CD4-positive, alpha-beta T cell treated with Interleukin-6 at 100 ng/mL for 8 hours (primary cell): ENCODE data around the gene SLC41A3.

ENCODE experiments used
- DNase-seq: peaks from one replicate; pipeline ENCODE4 v3.0.0-alpha.2; 2020; ENCODE audit warnings: mixed read lengths, low spot score

The SLC41A3 gene

GRCh38 chr3:126083913-126084767 lies at the start of gene SLC41A3:
Gene SLC41A3 (minus strand): TSS chr3:126084124. CDS start chr3:126068219, 15,905 bp downstream.
- peak; percentile 79 for DNase-seq

GRCh38 chr3:126133606-126134005 lies 49.7 kb upstream of the SLC41A3 start:
- no peak for DNase-seq

DNA sequence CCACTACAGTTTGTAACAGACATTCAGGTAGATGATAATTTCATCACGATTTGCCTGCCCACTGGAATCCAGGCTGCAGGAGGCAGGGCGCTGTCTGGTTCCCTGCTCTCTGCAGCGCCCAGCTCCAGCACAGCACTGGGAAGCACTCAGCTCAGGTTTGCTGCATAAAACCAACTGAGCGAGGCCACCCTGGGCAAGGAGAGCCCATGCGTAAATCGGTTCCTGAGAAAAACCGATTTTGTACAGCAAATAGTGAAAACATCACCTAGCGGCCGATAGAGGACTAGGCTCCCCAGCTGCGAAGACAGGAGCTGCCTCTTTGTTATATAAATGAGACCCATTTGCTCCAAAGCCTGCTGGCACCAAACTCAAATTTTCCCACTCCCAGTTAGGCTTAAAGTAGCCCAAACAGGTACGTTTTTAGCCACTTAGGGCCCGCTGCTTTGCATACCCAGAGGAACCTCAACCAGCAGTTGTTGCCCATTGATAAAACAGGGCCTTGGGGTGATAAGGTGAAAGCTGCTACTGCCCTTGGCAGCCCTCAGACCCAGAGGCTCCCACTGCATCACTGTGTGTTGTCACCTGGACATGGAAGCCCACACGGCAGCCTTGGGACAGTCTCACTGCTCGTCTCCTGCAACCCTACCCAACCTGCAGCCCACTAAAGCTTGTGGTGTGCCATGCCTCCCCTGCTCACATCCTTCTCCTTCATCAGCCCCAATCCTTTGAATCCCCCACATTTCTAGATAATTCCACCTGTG lies 49.0 kb upstream of the SLC41A3 start:
- DNase-seq = no peak

DNA sequence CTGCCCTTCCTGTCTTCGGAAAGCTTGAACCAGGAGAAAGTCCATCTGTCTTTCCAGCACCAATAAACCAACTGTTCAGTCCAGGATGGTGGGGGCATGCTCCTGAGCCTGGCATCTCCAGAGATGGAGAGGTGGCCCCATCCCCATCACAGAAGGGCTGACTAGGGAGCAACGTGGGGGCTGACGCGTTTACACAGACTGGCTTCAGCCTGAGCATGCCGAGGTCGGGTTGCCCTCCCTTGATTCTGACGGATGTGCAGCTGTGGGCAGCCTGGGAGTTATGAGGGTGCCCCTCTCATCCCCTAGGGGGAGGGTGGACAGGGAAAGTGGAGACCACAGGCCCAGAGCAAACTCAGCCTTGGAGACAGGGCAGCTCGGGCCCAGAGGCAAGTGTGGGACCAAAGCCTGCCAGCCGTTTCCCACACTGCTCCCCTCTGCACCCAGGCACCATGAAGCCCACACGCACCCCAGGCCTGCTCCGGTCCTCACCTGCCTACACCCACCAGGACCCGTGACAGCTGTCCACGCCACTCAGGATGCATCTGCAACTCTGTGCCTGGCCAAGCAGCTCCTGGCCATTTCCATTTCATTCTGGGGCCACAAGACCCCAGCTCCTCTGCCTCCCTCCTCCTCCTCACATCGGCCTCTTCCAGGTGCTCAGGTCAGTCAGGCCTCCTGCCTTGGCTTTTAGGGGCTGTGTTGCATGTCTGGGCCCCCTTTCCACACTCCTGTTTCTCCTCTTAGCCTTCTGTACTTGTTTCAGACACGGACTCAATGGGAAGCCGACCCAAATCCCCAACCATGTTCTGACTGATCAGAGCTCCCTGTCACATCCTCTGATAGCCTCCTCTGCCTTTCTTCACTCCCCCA lies 48.2 kb upstream of the SLC41A3 start:
- no peak for DNase-seq

DNA sequence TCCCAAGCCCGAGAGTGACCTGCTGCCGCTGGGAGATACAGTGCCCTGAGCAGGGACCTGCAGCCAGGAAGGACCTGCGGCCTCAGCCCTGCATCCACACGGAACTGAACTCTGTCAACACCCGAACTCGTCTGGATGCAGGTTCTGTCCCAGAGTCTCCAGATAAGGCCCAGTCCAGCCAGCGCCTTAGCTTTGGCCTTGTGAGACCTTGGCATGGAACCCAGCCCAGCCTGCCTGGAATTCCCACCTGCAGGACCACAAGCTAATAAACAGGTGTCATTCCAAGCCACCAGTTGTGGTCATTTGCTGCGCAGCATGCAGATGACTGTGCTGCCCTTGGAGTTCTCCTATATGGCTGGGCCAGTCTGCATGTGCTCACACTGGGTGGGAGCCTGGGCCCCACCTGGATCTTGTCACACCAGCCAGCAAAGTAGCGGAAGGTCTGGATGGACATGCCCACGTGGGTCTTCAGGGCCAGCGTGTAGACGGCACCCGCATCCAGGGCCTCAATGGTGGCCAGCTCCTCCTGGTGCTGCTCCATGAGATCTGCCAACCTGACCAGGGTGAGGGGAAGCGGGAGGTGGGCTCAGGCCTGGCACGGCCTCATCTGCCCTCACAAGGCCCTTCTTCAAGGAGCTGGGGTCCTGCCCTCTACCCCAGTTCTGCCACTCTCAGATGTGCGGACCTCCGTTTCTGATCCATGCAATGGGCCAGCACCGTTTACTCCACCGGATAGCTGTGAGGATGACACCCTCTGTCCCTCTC lies 47.2 kb upstream of the SLC41A3 start:
- DNase-seq = no peak

DNA sequence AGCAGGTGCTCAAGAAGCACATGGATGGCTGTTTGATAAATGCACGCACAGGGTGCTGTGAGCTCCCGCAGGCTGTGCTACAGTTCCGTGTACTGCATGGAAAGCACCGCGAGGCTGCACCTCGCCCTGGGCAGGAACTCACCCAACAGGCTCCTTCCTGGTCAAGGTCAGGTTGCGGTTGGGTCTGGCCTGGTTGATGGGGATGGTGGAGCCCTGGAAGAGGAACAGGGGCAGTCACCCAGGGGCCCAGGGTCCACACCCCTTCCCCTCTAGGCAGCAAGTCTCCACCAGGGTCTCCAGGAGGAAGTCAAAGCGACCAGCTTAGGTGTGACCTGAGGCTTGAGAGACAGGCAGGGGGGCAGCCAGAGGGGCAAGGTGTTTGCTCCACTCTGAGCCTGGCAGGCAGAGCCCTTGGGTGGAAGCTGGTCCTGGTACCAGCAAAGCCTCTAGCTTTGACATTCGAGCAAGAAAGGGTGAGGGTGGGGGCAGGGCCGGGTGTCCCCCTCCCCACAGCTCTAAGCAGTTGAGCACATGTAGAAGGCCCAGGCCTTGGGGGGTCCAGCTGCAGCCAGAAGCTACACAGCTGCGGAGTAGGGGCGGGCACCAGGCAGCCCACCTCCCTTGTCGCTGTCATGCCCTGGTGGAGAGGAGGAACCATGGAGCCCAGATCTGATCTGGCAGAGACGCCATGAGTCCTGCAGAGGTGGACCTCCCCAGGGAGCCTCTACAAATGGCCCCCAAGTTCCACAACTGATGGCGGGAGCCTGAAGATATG lies 46.3 kb upstream of the SLC41A3 start:
- DNase-seq = no peak

GRCh38 chr3:126129398-126129891 lies 45.5 kb upstream of the SLC41A3 start:
- DNase-seq = no peak

DNA sequence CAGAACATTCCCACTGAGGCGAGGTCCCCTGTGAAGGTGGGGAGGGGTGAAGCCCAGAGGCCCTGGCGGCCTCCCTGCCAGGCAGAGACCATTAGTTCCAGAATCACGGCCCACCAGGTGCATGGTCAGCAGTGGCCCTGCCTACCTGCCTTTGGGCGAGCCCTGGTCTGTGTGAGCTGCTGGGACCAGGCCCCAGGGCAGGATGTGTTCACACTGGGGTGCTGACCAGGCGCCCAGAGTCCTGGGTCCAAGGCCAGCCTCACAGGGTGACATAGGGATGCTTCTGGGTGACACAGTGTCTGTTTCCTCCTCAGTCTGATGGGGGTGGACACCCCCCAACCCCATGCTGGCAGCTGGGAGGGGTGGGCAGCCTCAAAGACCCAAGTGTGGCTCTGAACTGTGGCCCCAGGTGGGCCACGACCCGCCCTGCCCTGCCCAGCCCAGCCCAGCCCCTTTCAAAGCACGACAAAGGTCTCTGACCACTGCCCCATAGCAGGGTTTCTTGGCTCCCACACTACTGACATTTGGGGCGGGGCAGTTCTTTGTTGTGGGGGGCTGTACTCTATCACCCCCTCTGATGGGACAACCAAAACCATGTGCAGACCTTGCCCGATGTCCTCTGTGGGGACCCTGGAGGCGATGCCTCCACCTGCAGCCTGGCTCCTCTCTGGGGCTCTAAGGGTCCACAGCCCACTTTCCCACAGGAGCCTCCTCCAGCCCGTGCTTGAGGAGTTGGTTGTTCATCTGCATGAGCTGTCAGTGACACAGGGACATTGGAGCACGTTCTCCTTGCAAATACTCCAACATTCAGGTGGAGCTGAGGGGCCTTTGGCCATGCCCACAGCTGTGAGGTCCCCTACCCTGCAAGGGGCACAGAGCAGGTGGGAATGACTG lies 44.8 kb upstream of the SLC41A3 start:
- DNase-seq = no peak

- no peak for DNase-seq
Measured at GRCh38 chr3:126127904-126128303, 44.0 kb upstream of the SLC41A3 start.

- no peak for DNase-seq
Measured at GRCh38 chr3:126127452-126127851, 43.5 kb upstream of the SLC41A3 start.

DNA sequence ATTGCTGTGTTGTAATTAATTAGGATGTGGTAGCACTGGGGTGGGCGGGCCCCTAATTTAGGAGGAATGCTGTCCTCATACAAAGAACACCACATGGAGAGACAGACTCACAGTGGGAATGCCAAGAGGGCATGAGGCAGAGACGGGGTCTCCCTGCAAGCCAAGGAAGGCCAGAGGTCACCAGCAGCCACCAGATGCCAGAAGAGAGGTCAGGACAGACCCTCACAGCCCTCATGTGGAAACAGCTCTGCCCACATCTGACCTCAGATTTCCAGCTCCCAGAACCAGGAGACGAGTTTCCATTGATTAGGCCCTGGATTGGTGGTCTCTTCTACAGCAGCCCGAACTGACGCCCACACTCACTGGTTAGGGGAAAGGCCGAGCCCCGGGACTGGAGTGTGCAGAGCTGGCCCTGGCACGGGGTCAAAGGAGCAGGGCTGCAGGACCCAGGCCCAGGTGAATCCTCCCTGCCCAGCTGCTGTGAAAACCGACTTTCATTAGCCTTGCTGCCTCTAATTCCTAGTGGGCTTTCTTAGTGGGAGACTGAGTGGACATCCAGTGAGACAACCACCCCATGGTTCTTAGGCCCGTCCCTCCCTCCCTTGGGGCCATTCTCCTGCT lies 43.0 kb upstream of the SLC41A3 start:
- no peak for DNase-seq

DNA sequence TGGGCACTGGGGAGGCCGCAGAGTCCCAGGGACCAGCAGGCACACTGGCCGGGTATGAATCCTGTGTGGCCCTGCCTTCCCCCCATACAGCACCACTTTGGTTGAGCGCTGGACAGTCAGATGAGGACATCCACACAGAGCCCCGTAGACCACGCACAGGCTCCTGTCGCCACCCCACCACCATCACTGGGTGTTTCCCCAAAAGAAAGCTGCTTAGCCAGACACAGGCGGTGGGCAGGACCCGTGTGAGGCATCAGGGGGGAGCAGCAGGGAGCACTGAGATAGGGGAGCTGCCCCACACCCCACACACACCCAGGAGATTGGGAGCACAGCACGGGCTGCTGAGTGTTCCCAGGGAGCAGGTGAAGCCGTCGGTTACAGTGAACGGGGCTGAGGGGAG lies 42.4 kb upstream of the SLC41A3 start:
- no peak for DNase-seq

DNA sequence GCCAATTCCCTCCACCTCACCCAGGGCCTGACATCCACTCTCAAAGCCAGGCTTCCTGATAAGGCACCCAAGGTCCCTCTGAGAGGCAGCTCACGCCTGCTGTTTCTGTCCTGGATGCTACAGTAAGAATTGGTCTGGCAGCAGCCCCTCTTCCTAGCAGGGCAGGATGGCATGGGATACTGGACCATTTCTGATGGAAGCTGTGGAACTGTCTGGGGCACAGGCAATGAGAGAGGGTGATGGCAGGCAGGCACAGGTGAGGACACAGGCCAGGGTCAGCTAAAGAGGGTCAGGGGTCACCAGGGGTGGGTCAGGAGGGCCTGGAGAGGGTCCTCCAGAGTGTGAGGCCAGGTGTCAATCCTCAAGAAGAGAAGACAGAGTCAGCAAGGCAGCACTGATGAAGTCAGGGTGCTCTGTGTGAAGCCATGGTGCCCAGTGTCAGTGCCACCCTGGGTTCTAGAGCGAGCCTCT lies 41.9 kb upstream of the SLC41A3 start:
- no peak for DNase-seq

- DNase-seq = no peak
Measured at GRCh38 chr3:126125341-126125740, 41.4 kb upstream of the SLC41A3 start.

DNA sequence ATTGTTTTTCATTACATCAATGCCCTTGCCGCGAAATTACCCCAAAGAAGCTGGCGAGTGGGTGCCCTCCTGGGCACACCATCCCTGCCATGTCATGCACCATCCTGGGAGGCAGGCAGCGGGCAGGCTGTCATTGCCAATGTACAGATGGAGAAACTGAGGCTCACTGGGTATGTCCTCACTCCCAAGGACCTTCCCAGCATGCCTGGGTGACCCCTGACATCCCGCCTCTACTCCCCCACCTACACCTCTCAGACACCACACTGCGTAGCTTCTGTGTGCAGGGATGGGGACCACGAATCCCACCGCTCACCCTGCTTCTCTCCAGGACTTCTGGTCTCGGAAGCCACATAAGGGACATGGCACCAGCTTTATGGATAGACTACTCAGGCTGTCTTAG lies 41.0 kb upstream of the SLC41A3 start:
- no peak for DNase-seq

GRCh38 chr3:126124148-126124868 lies 40.4 kb upstream of the SLC41A3 start:
- no peak for DNase-seq

GRCh38 chr3:126121632-126122031 lies 37.7 kb upstream of the SLC41A3 start:
- DNase-seq = no peak

DNA sequence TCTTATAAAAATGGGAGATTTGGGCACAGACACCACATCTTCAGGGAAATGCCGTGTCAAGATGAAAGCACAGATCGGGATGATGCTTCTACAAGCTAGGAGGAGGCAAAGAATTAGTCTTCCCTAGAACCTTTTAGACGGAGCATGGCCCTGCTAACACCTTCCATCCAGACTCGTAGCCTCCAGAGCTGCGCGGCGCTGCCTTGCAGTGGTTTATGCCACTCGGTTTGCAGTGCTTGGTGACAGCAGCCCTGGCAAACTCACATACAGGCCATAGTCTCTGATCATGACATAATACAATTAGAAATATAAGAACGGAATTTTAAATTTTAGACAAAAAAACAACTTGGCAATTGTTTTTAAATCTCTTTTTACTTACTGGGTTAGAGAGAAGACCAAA lies 37.1 kb upstream of the SLC41A3 start:
- no peak for DNase-seq
